ENCODE results near the gene MED27.

DNA sequence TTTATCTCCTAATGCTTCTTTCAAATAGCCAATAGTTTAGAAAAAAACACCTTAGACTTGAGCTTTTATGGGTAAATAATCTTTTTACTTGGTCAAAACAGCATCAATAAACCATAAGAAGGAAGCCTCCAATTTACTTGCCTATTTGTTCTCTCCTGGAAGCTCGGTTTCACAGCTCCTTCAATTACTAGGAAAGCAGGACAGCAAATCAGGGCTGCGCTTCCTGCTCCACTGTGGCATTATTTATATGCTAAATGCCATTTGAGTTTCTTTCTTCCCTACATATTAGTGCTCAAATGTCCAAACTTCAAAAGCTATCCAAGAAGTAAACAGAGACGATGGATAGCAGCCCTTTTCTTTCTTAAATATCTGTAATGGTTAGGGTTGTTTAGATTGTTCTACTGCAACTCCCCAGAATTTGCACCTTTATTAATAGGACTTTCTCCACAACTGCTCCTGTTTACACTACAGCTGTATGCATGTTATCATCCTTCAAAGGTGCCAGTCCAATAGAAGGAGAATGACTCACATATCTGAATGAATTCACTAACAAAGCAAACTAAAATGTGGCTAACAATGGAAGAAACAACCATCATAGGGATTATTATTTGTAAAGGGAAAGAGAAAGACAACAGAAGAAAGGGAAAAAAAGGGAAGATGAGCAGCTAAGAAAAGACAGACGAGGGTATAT, 58.7 kb downstream of the MED27 start:
- TF ChIP-seq, protein P1, sequence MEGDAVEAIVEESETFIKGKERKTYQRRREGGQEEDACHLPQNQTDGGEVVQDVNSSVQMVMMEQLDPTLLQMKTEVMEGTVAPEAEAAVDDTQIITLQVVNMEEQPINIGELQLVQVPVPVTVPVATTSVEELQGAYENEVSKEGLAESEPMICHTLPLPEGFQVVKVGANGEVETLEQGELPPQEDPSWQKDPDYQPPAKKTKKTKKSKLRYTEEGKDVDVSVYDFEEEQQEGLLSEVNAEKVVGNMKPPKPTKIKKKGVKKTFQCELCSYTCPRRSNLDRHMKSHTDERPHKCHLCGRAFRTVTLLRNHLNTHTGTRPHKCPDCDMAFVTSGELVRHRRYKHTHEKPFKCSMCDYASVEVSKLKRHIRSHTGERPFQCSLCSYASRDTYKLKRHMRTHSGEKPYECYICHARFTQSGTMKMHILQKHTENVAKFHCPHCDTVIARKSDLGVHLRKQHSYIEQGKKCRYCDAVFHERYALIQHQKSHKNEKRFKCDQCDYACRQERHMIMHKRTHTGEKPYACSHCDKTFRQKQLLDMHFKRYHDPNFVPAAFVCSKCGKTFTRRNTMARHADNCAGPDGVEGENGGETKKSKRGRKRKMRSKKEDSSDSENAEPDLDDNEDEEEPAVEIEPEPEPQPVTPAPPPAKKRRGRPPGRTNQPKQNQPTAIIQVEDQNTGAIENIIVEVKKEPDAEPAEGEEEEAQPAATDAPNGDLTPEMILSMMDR (conservative IDR thresholded peaks at IDR 0.05; ENCODE audit: low read depth, low read length): no peak
- TF ChIP-seq POLR2A (IDR thresholded peaks at IDR 0.05; ENCODE audit: low read depth, low read length): no peak
- TF ChIP-seq MAFK (IDR thresholded peaks at IDR 0.05; ENCODE audit: low read depth, low read length): no peak
- TF ChIP-seq FOS (IDR thresholded peaks at IDR 0.05; ENCODE audit: low read depth, low read length): no peak
